IMR-90 (cell line): Measurements from ENCODE around the gene COL5A1. TPM values are rescaled to one million over a fixed set of nuclear protein-coding genes. Genes with fewer than 3 reads are reported as not detected.

Experiments used
- ATAC-seq: fragments of 200-7000 bp; cut with Tn5 transposase; 2 replicates; pipeline ENCODE4 v1.9.1; 2020; ENCODE audit warnings: low read depth, mild to moderate bottlenecking, moderate library complexity
- BruUV-seq: library from RNA; stranded (reverse); fragments of 400-500 nt; replicated peaks from 2 replicates; lab custom pipeline; 2021; lab: Mats Ljungman, UMichigan
- CTCF ChIA-PET: fragments of 300-600 bp; formaldehyde crosslinking; extraction: SDS; loops from one replicate; lab custom pipeline; 2021; ENCODE audit warnings: antibody characterized with exemption; lab: Yijun Ruan, JAX
- POLR2A ChIA-PET: fragments of 300-600 bp; sonication (Branson Sonifier 250); formaldehyde crosslinking; loops from one replicate; lab custom pipeline; 2022; ENCODE audit warnings: antibody characterized with exemption; ENCODE audit not compliant: unreplicated experiment; lab: Charles Lee
- DNase-seq: peaks from one replicate; pipeline ENCODE4 v3.0.0; 2013
- H2AFZ ChIP-seq: replicated peaks from 2 replicates; pipeline ENCODE3; 2013; ENCODE audit warnings: low read length, mild to moderate bottlenecking; ENCODE audit not compliant: poor library complexity
- H2AK5ac ChIP-seq: 2 replicates; pipeline ENCODE4 v1.6.1; 2013; ENCODE audit warnings: low read depth, low read length, inconsistent platforms
- H2AK9ac ChIP-seq: replicated peaks from 2 replicates; pipeline ENCODE3; 2013; ENCODE audit warnings: mild to moderate bottlenecking, low read depth, low read length, moderate library complexity; ENCODE audit not compliant: poor library complexity
- H2BK120ac ChIP-seq: 2 replicates; pipeline ENCODE4 v1.6.1; 2013; ENCODE audit warnings: low read depth, low read length, inconsistent platforms
- H2BK15ac ChIP-seq: 3 replicates; pipeline ENCODE4 v1.6.1; 2013; ENCODE audit warnings: low read depth, low read length, inconsistent platforms
- H2BK20ac ChIP-seq: 2 replicates; pipeline ENCODE4 v1.6.1; 2013; ENCODE audit warnings: low read depth, mild to moderate bottlenecking, inconsistent platforms, low read length, moderate library complexity
- H2BK5ac ChIP-seq: 2 replicates; pipeline ENCODE4 v1.6.1; 2013; ENCODE audit warnings: mild to moderate bottlenecking, low read depth, low read length, inconsistent platforms; ENCODE audit not compliant: poor library complexity, severe bottlenecking
- H3K14ac ChIP-seq: replicated peaks from 2 replicates; pipeline ENCODE4 v1.6.1; 2013; ENCODE audit warnings: low read depth, low read length, inconsistent platforms
- H3K18ac ChIP-seq: 2 replicates; pipeline ENCODE4 v1.6.1; 2013; ENCODE audit warnings: low read depth, low read length, control low read depth
- H3K23ac ChIP-seq: 2 replicates; pipeline ENCODE4 v1.6.1; 2013; ENCODE audit warnings: low read depth, low read length, inconsistent platforms
- H3K27ac ChIP-seq: 2 replicates; pipeline ENCODE4 v1.5.1; 2013; ENCODE audit warnings: mild to moderate bottlenecking, control low read depth, low read length; ENCODE audit not compliant: insufficient read depth
- H3K27me3 ChIP-seq: 2 replicates; pipeline ENCODE4 v1.6.1; 2013; ENCODE audit warnings: low read length; ENCODE audit not compliant: control insufficient read depth, insufficient read depth
- H3K36me3 ChIP-seq: 2 replicates; pipeline ENCODE4 v1.6.1; 2013; ENCODE audit warnings: low read length, mixed read lengths; ENCODE audit not compliant: control insufficient read depth, insufficient read depth
- H3K4ac ChIP-seq: 2 replicates; pipeline ENCODE4 v1.6.1; 2013; ENCODE audit warnings: low read depth, low read length, inconsistent platforms
- H3K4me1 ChIP-seq: 2 replicates; pipeline ENCODE4 v1.6.1; 2013; ENCODE audit warnings: low read length, mixed read lengths; ENCODE audit not compliant: control insufficient read depth, insufficient read depth
- H3K4me2 ChIP-seq: 2 replicates; pipeline ENCODE4 v1.6.1; 2013; ENCODE audit warnings: low read depth, mild to moderate bottlenecking, control low read depth, low read length, moderate library complexity
- H3K4me3 ChIP-seq: 2 replicates; pipeline ENCODE4 v1.5.1; 2013; ENCODE audit warnings: low read depth, mild to moderate bottlenecking, control low read depth, low read length, moderate library complexity; ENCODE audit not compliant: insufficient read depth
- H3K56ac ChIP-seq: 2 replicates; pipeline ENCODE4 v1.6.1; 2013; ENCODE audit warnings: low read length, inconsistent platforms; ENCODE audit not compliant: insufficient read depth; ENCODE audit errors: extremely low read depth
- H3K79me1 ChIP-seq, 2 experiments: 2 replicates each; pipeline ENCODE4 v1.6.1; 2013; ENCODE audit warnings: low read length in 2 of 2, inconsistent platforms in 1 of 2, low read depth in 1 of 2
- H3K9ac ChIP-seq: 2 replicates; pipeline ENCODE4 v1.6.1; 2013; ENCODE audit warnings: low read depth, low read length, control low read depth
- H3K9me1 ChIP-seq: 2 replicates; pipeline ENCODE4 v1.6.1; 2013; ENCODE audit warnings: low read length, inconsistent platforms; ENCODE audit not compliant: insufficient read depth
- H3K9me3 ChIP-seq: 2 replicates; pipeline ENCODE4 v1.6.1; 2013; ENCODE audit warnings: low read length; ENCODE audit not compliant: control insufficient read depth, insufficient read depth
- H4K20me1 ChIP-seq: 2 replicates; pipeline ENCODE4 v1.6.1; 2013; ENCODE audit warnings: low read length, inconsistent platforms; ENCODE audit not compliant: insufficient read depth
- H4K5ac ChIP-seq: 2 replicates; pipeline ENCODE4 v1.6.1; 2013; ENCODE audit warnings: mild to moderate bottlenecking, low read depth, low read length, control low read depth
- H4K8ac ChIP-seq, 2 experiments: 2 replicates each; pipeline ENCODE4 v1.6.1; 2013; ENCODE audit warnings: low read depth in 2 of 2, low read length in 2 of 2, control low read depth in 1 of 2, inconsistent platforms in 1 of 2
- H4K91ac ChIP-seq: 2 replicates; pipeline ENCODE4 v1.6.1; 2013; ENCODE audit warnings: low read depth, low read length, inconsistent platforms; ENCODE audit not compliant: insufficient read depth
- BHLHE40 ChIP-seq: fragments of 150-350 bp; IDR thresholded peaks from 2 replicates; pipeline ENCODE4 v1.6.1; 2016; ENCODE audit warnings: mild to moderate bottlenecking, low read depth, low read length
- CEBPB ChIP-seq: IDR thresholded peaks from 2 replicates; pipeline ENCODE4 v1.6.1; 2012; ENCODE audit warnings: low read depth, low read length, improper control_type of control experiment
- CTCF ChIP-seq: conservative IDR thresholded peaks from 2 replicates; pipeline ENCODE4 v1.5.1; 2012; ENCODE audit warnings: mild to moderate bottlenecking, low read depth, low read length, improper control_type of control experiment
- FOS ChIP-seq: fragments of 150-350 bp; IDR thresholded peaks from 2 replicates; pipeline ENCODE4 v1.6.1; 2016; ENCODE audit warnings: low read depth, low read length
- MAFK ChIP-seq: IDR thresholded peaks from 2 replicates; pipeline ENCODE4 v1.6.1; 2012; ENCODE audit warnings: low read depth, low read length, improper control_type of control experiment
- MXI1 ChIP-seq: IDR thresholded peaks from 2 replicates; pipeline ENCODE4 v1.6.1; 2012; ENCODE audit warnings: low read depth, mild to moderate bottlenecking, low read length, moderate library complexity, borderline replicate concordance
- POLR2A ChIP-seq: IDR thresholded peaks from 2 replicates; pipeline ENCODE4 v1.6.1; 2012; ENCODE audit warnings: mild to moderate bottlenecking, low read depth, low read length
- RAD21 ChIP-seq: IDR thresholded peaks from 2 replicates; pipeline ENCODE4 v1.6.1; 2012; ENCODE audit warnings: low read length, improper control_type of control experiment
- RCOR1 ChIP-seq: IDR thresholded peaks from 2 replicates; pipeline ENCODE4 v1.6.1; 2012; ENCODE audit warnings: mild to moderate bottlenecking, low read length, improper control_type of control experiment; ENCODE audit not compliant: insufficient replicate concordance
- RFX5 ChIP-seq: IDR thresholded peaks from 2 replicates; pipeline ENCODE4 v1.8.0; 2012; ENCODE audit warnings: low read depth, mild to moderate bottlenecking, low read length, moderate library complexity
- SMC3 ChIP-seq: fragments of 150-350 bp; IDR thresholded peaks from 2 replicates; pipeline ENCODE4 v1.6.1; 2016; ENCODE audit warnings: low read depth, mild to moderate bottlenecking, antibody characterized with exemption, low read length, moderate library complexity
- USF2 ChIP-seq: fragments of 150-350 bp; IDR thresholded peaks from 2 replicates; pipeline ENCODE4 v1.6.1; 2017; ENCODE audit warnings: mild to moderate bottlenecking, antibody characterized with exemption, low read length, low read depth
- WGBS, 2 experiments: methylation state at CpG; one replicate each; pipeline versions ENCODE4 v1.1.5 to v1.1.7; 2013; ENCODE audit warnings: missing lambda C conversion rate in 2 of 2; ENCODE audit not compliant: insufficient read length in 1 of 2; ENCODE audit errors: extremely low coverage in 2 of 2; 5-methylcytosine and 5-hydroxymethylcytosine counted together
- dilution Hi-C: fragments of 300-500 bp; cut with HindIII; formaldehyde crosslinking; loops from one replicate; pipeline ENCODE4 v1.14.3; 2018; ENCODE audit warnings: low sequenced_read_pairs; ENCODE audit not compliant: unreplicated experiment
- in situ Hi-C: fragments of 300-500 bp; cut with MboI; formaldehyde crosslinking; loops from 3 replicates; pipeline ENCODE4 v1.14.3; 2019; ENCODE audit warnings: low sequenced_read_pairs, inconsistent platforms, mixed read lengths
- intact Hi-C: fragments of 100-400 bp; cut with micrococcal nuclease; formaldehyde crosslinking; loops from 2 replicates; pipeline ENCODE4 v1.10.0; 2022
- polyA plus RNA-seq, 3 experiments: library from polyadenylated mRNA; depleted of rRNA; stranded (reverse); fragments of >200 nt; gene quantifications; 2 replicates each; pipeline ENCODE4 v1.2.3, GENCODE V29; 2012; ENCODE audit warnings: low replicate concordance in 1 of 3
- total RNA-seq: library from RNA; depleted of rRNA; stranded (reverse); fragments of >200 nt; gene quantifications from 2 replicates; pipeline ENCODE4 v1.2.3, GENCODE V29; 2012
- TF ChIP-seq, protein P1 (sequence below): fragments of 150-350 bp; IDR thresholded peaks from 2 replicates; pipeline ENCODE4 v1.6.1; 2016; ENCODE audit warnings: low read depth, mild to moderate bottlenecking, low read length, moderate library complexity, borderline replicate concordance

The COL5A1 gene
- total and polyA plus RNA-seq, 2 of the 4 experiments (the other 2 are of a cell fraction), result 19.2 to 173 TPM

DNA sequence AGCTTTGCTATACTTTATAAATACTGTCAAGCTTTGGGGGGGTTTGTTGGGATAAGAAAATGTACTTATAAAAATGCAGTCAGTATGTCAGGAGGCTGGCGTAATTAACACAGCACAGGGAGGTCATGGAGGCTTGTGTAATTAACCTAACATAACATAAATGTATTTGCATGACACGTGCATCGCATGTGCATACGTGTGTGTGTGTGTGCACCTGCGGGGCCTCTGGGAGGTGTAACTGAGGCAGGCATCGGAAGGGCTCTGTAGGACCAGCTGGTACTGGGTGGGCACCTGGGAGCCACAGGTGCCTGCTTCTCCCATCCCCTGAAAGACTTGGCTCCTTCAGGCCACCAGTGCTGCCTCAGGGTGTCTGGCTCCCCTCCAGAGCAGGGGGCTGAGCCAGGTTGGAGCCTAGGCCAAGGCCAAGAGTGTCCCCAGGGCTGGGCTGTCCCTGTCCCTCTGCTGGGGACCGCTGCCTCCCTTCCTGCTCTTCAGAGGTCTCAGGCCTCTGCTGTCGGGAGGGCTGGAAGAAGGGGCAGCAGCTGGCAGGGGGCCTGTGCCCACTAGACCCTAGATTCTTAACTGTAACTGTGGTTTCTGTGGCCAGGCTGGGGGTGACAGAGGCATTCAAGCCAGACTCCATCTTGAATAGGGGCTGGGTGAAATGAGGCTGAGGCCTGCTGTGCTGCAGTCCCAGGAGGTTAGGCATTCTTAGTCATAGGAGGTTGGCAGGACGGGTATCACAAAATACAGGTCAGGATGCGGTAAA is 248.0 kb downstream of the COL5A1 start (continued):
- no peak for TF ChIP-seq CTCF

DNA sequence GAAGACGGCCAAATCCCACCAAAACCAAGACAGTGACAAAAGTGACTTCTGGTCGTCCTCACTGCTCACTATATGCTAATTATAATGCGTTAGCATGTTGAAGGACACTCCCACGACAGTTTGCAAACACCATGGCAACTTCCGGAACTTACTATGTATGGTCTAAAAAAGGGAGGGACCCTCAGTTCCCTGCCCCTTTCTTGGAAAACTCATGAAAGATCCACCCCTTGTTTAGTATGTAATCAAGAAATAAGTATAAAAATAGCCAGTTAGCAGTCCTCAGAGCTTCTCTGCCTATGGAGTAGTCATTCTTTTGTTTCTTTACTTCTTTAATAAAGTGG is 248.5 kb downstream of the COL5A1 start:
- dilution Hi-C loops, result no loop called here
- ChIA-PET POLR2A (no interaction called here), CTCF (no interaction called here)
- no TSS peak for BruUV-seq
- DNase-seq (no peak), ATAC-seq (no peak)
- Histone ChIP-seq H3K9ac (no peak overlapping the region), H2BK120ac (no peak overlapping the region), H3K36me3 (no peaks in the 10 kb centered on the region), H3K9me3 (peaks cover 3% of the 10 kb centered on the region; the same call in 1 of the 2 replicates), H2AFZ (no peak overlapping the region), H2AK5ac (no peak overlapping the region), H2BK15ac (no peak overlapping the region), H3K79me1 (no peaks in the 10 kb centered on the region), H3K14ac (no peak overlapping the region), H3K9me1 (no peaks in the 10 kb centered on the region), H3K4me3 (no peak overlapping the region), H3K18ac (no peak overlapping the region), H4K91ac (no peak overlapping the region), H3K4me1 (peaks cover 2% of the 10 kb centered on the region; the same call in 1 of the 2 replicates), H4K20me1 (no peaks in the 10 kb centered on the region), H3K4me2 (no peak overlapping the region), H3K23ac (no peak overlapping the region), H4K8ac (no peak overlapping the region), H3K27ac (no peak overlapping the region), H2BK5ac (no peak overlapping the region), H3K56ac (no peak overlapping the region), H4K5ac (no peak overlapping the region), H2AK9ac (no peak overlapping the region), H2BK20ac (no peak overlapping the region), H3K27me3 (peaks cover 35% of the 10 kb centered on the region), H3K4ac (no peak overlapping the region)
- in situ Hi-C loops, result no loop called here
- WGBS, 2 experiments, result 80% methylated on average over 1 of the region's 5 CpGs; no CpG with 5 or more reads in 1 of the 2 experiments
- TF ChIP-seq MXI1 (no peak), SMC3 (no peak), MAFK (no peak), FOS (no peak), RCOR1 (no peak), RFX5 (no peak), POLR2A (no peak), BHLHE40 (no peak), CEBPB (no peak), RAD21 (no peak), USF2 (no peak)
- TF ChIP-seq, protein P1, sequence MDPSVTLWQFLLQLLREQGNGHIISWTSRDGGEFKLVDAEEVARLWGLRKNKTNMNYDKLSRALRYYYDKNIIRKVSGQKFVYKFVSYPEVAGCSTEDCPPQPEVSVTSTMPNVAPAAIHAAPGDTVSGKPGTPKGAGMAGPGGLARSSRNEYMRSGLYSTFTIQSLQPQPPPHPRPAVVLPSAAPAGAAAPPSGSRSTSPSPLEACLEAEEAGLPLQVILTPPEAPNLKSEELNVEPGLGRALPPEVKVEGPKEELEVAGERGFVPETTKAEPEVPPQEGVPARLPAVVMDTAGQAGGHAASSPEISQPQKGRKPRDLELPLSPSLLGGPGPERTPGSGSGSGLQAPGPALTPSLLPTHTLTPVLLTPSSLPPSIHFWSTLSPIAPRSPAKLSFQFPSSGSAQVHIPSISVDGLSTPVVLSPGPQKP, result no peak
- intact Hi-C loops, result no loop called here
